Loucy (cell line): ENCODE measurements around the gene KDSR.

Experiments
- H2AFZ ChIP-seq: fragments of 200-600 bp; sonication (generic); 2 replicates; pipeline ENCODE4 v1.6.0; 2016; ENCODE audit warnings: antibody characterized with exemption, mild to moderate bottlenecking, low read length, moderate library complexity
- H3F3A ChIP-seq: fragments of 200-600 bp; 2 replicates; pipeline ENCODE4 v1.6.0; 2016; ENCODE audit warnings: antibody characterized with exemption, low read depth, mild to moderate bottlenecking
- H3K27me3 ChIP-seq: fragments of 200-600 bp; sonication (generic); 2 replicates; pipeline ENCODE4 v1.6.1; 2014; ENCODE audit warnings: low read length, mild to moderate bottlenecking; ENCODE audit not compliant: insufficient read depth, poor library complexity, severe bottlenecking
- H3K36me3 ChIP-seq: fragments of 200-600 bp; sonication (generic); 2 replicates; pipeline ENCODE4 v1.6.1; 2016; ENCODE audit warnings: low read length; ENCODE audit not compliant: insufficient read depth
- H3K4me1 ChIP-seq: fragments of 200-600 bp; sonication (generic); 2 replicates; pipeline ENCODE4 v1.5.1; 2014; ENCODE audit warnings: low read length, mild to moderate bottlenecking; ENCODE audit not compliant: insufficient read depth, poor library complexity, severe bottlenecking
- H3K4me2 ChIP-seq: fragments of 200-600 bp; sonication (generic); 2 replicates; pipeline ENCODE4 v1.6.0; 2014; ENCODE audit warnings: antibody characterized with exemption, low read length, low read depth, mild to moderate bottlenecking; ENCODE audit not compliant: poor library complexity, severe bottlenecking
- H3K4me3 ChIP-seq: fragments of 200-600 bp; sonication (generic); 2 replicates; pipeline ENCODE4 v1.5.1; 2014; ENCODE audit warnings: low read length, mild to moderate bottlenecking, mixed read lengths; ENCODE audit not compliant: poor library complexity, severe bottlenecking
- H3K79me2 ChIP-seq: fragments of 200-600 bp; sonication (generic); 2 replicates; pipeline ENCODE4 v1.6.1; 2014; ENCODE audit warnings: low read length; ENCODE audit not compliant: insufficient read depth
- H3K9ac ChIP-seq: fragments of 200-600 bp; sonication (generic); 2 replicates; pipeline ENCODE4 v1.6.0; 2014; ENCODE audit warnings: mild to moderate bottlenecking, low read depth, low read length, moderate library complexity; ENCODE audit not compliant: poor library complexity, severe bottlenecking
- H3K9me2 ChIP-seq: fragments of 200-600 bp; sonication (generic); replicated peaks from 2 replicates; pipeline ENCODE4 v1.6.1; 2016; ENCODE audit warnings: low read depth, low read length, mixed read lengths
- H3K9me3 ChIP-seq: fragments of 200-600 bp; sonication (generic); 2 replicates; pipeline ENCODE4 v1.6.1; 2014; ENCODE audit warnings: mild to moderate bottlenecking, antibody characterized with exemption, low read length, low read depth; ENCODE audit not compliant: insufficient read depth
- H4K20me1 ChIP-seq: fragments of 200-600 bp; sonication (generic); 2 replicates; pipeline ENCODE4 v1.6.0; 2014; ENCODE audit warnings: antibody characterized with exemption, low read length, mild to moderate bottlenecking; ENCODE audit not compliant: insufficient read depth, poor library complexity, severe bottlenecking
- EZH2phosphoT487 ChIP-seq: fragments of 200-600 bp; IDR thresholded peaks from 2 replicates; pipeline ENCODE4 v1.6.1; 2018; ENCODE audit warnings: antibody characterized with exemption, mild to moderate bottlenecking, moderate library complexity, borderline replicate concordance
- TF ChIP-seq, protein P1 (sequence below): fragments of 200-600 bp; sonication (generic); conservative IDR thresholded peaks from 2 replicates; pipeline ENCODE4 v1.5.1; 2014; ENCODE audit warnings: mild to moderate bottlenecking, antibody characterized with exemption, low read length

Gene KDSR

DNA sequence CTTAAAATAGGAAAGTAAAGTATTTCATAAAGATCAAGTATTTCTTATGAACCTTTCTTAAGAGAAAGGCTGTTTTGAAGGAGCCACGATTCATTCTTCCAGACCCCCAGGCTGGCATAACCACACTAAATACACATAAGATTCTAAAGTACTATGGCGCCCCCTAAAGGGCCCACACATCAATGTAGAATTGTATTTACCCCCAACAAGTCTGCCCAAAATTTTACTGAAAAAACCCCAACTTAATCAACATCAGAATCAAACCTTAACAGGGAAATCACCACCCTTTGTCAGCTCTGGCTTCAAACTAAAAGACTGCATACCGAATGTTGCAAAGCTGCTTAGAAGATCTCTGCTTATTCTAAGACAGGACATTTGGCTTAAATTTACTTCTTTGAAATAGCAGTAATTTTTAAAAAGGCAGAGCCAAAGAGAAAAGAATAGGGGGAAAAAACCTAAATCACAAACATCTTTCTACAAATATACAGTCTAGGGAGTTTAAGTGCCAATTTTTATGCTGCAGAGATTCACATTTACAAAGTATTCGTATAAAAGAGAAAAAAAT lies 27.0 kb downstream of the KDSR start:
- H3K4me2 ChIP-seq: no peak overlapping the region
- H3K9me2 ChIP-seq: no peaks in the 10 kb centered on the region

DNA sequence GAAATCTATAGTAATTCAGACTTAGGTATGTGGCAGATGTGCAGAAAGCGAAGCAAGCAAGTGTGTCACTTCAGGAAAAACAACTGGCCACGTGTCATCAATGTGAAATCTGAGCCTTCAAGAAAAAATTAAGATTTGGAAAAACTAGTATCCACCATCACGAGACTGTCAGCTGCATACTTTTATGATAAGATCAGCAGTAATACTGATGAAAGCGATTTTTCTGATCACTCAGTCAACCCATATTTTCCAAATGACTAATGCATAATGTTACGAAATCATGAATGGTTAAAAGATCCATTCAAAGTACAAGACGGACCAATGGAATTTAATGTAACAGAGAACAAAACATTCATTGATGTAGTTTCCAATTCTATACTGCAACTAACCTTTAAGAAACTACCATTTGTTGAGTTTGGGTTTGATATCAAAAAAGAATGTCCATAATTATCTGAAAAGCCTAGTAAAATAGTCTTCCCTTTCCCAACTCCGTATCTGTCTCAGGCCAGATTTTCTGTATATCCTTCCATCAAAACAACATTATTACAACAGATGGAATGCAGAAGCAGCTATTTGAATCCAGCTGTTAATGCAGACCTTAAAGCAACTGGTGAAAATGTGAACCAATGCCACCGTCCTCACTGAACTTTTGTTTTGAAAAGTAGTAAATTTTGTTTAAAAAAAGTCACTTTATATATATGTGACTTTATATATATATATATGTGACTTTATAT lies 30.5 kb downstream of the KDSR start:
- H3K9me2 ChIP-seq: no peaks in the 10 kb centered on the region
- H3K9ac ChIP-seq: no peak overlapping the region
- no peak overlapping the region for H2AFZ ChIP-seq
- TF ChIP-seq, protein P1, sequence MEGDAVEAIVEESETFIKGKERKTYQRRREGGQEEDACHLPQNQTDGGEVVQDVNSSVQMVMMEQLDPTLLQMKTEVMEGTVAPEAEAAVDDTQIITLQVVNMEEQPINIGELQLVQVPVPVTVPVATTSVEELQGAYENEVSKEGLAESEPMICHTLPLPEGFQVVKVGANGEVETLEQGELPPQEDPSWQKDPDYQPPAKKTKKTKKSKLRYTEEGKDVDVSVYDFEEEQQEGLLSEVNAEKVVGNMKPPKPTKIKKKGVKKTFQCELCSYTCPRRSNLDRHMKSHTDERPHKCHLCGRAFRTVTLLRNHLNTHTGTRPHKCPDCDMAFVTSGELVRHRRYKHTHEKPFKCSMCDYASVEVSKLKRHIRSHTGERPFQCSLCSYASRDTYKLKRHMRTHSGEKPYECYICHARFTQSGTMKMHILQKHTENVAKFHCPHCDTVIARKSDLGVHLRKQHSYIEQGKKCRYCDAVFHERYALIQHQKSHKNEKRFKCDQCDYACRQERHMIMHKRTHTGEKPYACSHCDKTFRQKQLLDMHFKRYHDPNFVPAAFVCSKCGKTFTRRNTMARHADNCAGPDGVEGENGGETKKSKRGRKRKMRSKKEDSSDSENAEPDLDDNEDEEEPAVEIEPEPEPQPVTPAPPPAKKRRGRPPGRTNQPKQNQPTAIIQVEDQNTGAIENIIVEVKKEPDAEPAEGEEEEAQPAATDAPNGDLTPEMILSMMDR: no peak
- no peak for TF ChIP-seq EZH2phosphoT487
- no peak overlapping the region for H3K4me3 ChIP-seq
- H3K4me2 ChIP-seq: no peak overlapping the region
- H3F3A ChIP-seq: no peaks in the 10 kb centered on the region
- no peaks in the 10 kb centered on the region for H3K4me1 ChIP-seq
- peaks cover 34% of the 10 kb centered on the region; the same call in 1 of the 2 replicates for H3K36me3 ChIP-seq
- H3K9me3 ChIP-seq: no peaks in the 10 kb centered on the region
- H4K20me1 ChIP-seq: no peaks in the 10 kb centered on the region
- H3K79me2 ChIP-seq: no peaks in the 10 kb centered on the region
- no peaks in the 10 kb centered on the region for H3K27me3 ChIP-seq

More for the DNA sequence above, 27.0 kb downstream of the KDSR start:
- H3K79me2 ChIP-seq: no peaks in the 10 kb centered on the region
- H3K9ac ChIP-seq: no peak overlapping the region
- H3K4me3 ChIP-seq: no peak overlapping the region
- no peak overlapping the region for H2AFZ ChIP-seq
- no peaks in the 10 kb centered on the region for H3F3A ChIP-seq
- H3K36me3 ChIP-seq: peaks cover 24% of the 10 kb centered on the region; the same call in 1 of the 2 replicates
- no peaks in the 10 kb centered on the region for H3K4me1 ChIP-seq
- no peaks in the 10 kb centered on the region for H3K9me3 ChIP-seq
- H3K27me3 ChIP-seq: no peaks in the 10 kb centered on the region
- H4K20me1 ChIP-seq: no peaks in the 10 kb centered on the region
- TF ChIP-seq, protein P1: peak; percentile 83
- TF ChIP-seq EZH2phosphoT487: no peak

- Histone ChIP-seq H3K4me1 (no peaks in the 10 kb centered on the region), H3K4me3 (no peak overlapping the region), H2AFZ (no peak overlapping the region), H3K4me2 (no peak overlapping the region), H4K20me1 (no peaks in the 10 kb centered on the region), H3K27me3 (no peaks in the 10 kb centered on the region), H3K9ac (no peak overlapping the region), H3K79me2 (no peaks in the 10 kb centered on the region), H3F3A (no peaks in the 10 kb centered on the region), H3K9me3 (no peaks in the 10 kb centered on the region), H3K9me2 (no peaks in the 10 kb centered on the region), H3K36me3 (peaks cover 37% of the 10 kb centered on the region; the same call in 1 of the 2 replicates)
- TF ChIP-seq EZH2phosphoT487: no peak
- TF ChIP-seq, protein P1: no peak
Measured at GRCh38 chr18:63331105-63331504, 35.9 kb downstream of the KDSR start.
